ENCODE results near the gene ADRA2A. TPM values are rescaled to one million over a fixed set of nuclear protein-coding genes. Genes with fewer than 3 reads are reported as not detected.

ADRA2A gene
- total RNA-seq: 0.79 and 2.4 TPM in 2 replicates

DNA sequence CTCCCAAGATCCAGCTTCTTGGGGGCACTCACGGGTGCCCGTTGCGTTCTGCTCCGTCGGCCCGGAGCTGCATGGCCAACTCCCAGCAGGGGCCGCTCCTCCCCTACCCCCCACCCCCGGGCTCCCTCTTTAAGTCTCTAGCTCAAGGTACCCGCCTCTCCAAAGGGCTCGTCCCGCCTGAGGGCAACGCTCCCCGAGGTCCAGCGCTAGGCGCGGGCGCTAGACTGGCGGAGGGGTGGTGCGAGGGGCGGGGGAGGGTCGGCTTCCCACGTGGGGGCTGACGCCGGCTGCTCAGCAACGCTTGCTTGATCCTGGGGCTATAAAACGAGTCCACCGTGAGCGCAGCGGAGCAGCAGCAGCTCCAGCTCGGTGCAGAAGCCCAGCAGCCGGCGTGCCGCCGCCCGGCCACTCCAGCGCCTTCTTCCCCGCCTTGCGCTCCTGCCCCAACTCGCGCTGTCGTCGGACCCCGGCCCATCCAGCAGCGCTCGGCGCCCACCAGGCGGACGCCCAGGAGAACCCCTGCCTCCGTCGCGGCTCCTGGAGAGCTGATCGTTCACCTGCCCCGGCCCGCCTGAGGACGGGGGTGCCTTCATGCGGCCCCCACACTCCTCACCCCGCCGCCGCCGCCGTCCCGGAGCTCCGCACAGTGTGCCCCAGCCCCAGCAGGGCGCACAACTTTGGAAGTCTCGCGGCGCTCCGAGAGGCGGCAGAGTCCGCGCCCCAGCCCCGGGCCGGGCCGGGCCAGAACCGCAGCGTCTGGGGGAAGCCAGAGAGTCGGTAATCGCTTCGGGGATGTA lies at the start of gene ADRA2A:
Gene ADRA2A, plus strand, starts transcription at position 348 of the 797 bp plus-strand sequence. CDS start 968 bp downstream, outside the sequence.

Small RNA genes within 50 kb of the gene (small RNA-seq; reads per million reads assigned to genes)
- gene AL355863.1: not detected

Other genes with a start within 250 kb of the ADRA2A start
- gene PDCD4, start 205.1 kb upstream of the ADRA2A start, total RNA-seq: 65.6 and 182 TPM in 2 replicates
- 20.6 and 21.2 TPM in 2 replicates for gene BBIP1, start 157.8 kb upstream of the ADRA2A start, total RNA-seq
- gene SHOC2, start 157.4 kb upstream of the ADRA2A start, total RNA-seq: 35.3 and 54.7 TPM in 2 replicates

All from placental epithelial cell (primary cell).